Spinal cord (tissue), 10 donors: Measurements from ENCODE around the gene FADD. TPM values are rescaled to one million over a fixed set of nuclear protein-coding genes. Genes with fewer than 3 reads are reported as not detected.

Source experiments
- DNase-seq, 6 donors: peaks; one replicate each; pipeline versions ENCODE4 v3.0.0 to v3.0.0-alpha.2; 2013 to 2015; ENCODE audit warnings: low spot score in 6 of 6, low read depth in 4 of 6
- H3K27ac ChIP-seq: one replicate; pipeline ENCODE4 v1.5.1; 2013; ENCODE audit warnings: low read depth, low read length, control low read depth
- H3K27me3 ChIP-seq: one replicate; pipeline ENCODE4 v1.6.1; 2013; ENCODE audit warnings: low read length; ENCODE audit not compliant: control insufficient read depth, insufficient read depth
- H3K36me3 ChIP-seq: one replicate; pipeline ENCODE4 v1.6.1; 2013; ENCODE audit warnings: low read length; ENCODE audit not compliant: control insufficient read depth, insufficient read depth
- H3K4me1 ChIP-seq: one replicate; pipeline ENCODE4 v1.6.1; 2013; ENCODE audit warnings: low read length; ENCODE audit not compliant: control insufficient read depth, insufficient read depth
- H3K4me3 ChIP-seq: one replicate; pipeline ENCODE4 v1.5.1; 2013; ENCODE audit warnings: low read depth, low read length, control low read depth
- H3K9me3 ChIP-seq: one replicate; pipeline ENCODE4 v1.6.1; 2013; ENCODE audit warnings: low read length; ENCODE audit not compliant: control insufficient read depth, insufficient read depth
- WGBS: methylation state at CpG from one replicate; pipeline ENCODE4 v1.1.5; 2013; ENCODE audit warnings: missing lambda C conversion rate; ENCODE audit not compliant: insufficient coverage; 5-methylcytosine and 5-hydroxymethylcytosine counted together
- long read RNA-seq, 4 donors: transcript quantifications; one replicate each; lab custom pipeline, GENCODE V29; 2026
- polyA plus RNA-seq, 2 donors: library from polyadenylated mRNA; unstranded; fragments of 120-200 nt; gene quantifications; one replicate each; pipeline ENCODE4 v1.2.1, GENCODE V29; 2013; ENCODE audit not compliant: insufficient read length in 2 of 2
- total RNA-seq, 2 donors: library from RNA; depleted of rRNA in 1 of 2; stranded (reverse); fragments of 120-200 nt in 1 of 2; fragments of >200 nt in 1 of 2; gene quantifications; one replicate each; pipeline versions ENCODE4 v1.2.3 to v1.2.4, GENCODE V29; 2013 to 2014
- donor health status: healthy.

The FADD gene, protein sequence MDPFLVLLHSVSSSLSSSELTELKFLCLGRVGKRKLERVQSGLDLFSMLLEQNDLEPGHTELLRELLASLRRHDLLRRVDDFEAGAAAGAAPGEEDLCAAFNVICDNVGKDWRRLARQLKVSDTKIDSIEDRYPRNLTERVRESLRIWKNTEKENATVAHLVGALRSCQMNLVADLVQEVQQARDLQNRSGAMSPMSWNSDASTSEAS
- total RNA-seq = 10 to 100 TPM; 17.2 to 18.7 TPM
- 10 to 100 TPM; 12.1 to 17.2 TPM for polyA plus RNA-seq
- long read RNA-seq, donor 1, transcript FADD-201 (2 exons, 1,841 nt) = major isoform, 18 of 44 reads
- long read RNA-seq, donor 1, partial matches to known transcripts = 26 of 44 reads
- long read RNA-seq, donor 1, other reads (novel, unspliced or antisense) = 0 of 44 reads
- long read RNA-seq, donor 2, transcript FADD-201 (2 exons, 1,841 nt) = major isoform, 9 of 9 reads
- long read RNA-seq, donor 2, partial matches to known transcripts = 0 of 9 reads
- long read RNA-seq, donor 2, other reads (novel, unspliced or antisense) = 0 of 9 reads
- long read RNA-seq, donor 3, transcript FADD-201 (2 exons, 1,841 nt) = major isoform, 6 of 6 reads
- long read RNA-seq, donor 3, partial matches to known transcripts = 0 of 6 reads
- long read RNA-seq, donor 3, other reads (novel, unspliced or antisense) = 0 of 6 reads
- long read RNA-seq, donor 4, transcript FADD-201 (2 exons, 1,841 nt) = major isoform, 26 of 26 reads
- long read RNA-seq, donor 4, partial matches to known transcripts = 0 of 26 reads
- long read RNA-seq, donor 4, other reads (novel, unspliced or antisense) = 0 of 26 reads

DNA sequence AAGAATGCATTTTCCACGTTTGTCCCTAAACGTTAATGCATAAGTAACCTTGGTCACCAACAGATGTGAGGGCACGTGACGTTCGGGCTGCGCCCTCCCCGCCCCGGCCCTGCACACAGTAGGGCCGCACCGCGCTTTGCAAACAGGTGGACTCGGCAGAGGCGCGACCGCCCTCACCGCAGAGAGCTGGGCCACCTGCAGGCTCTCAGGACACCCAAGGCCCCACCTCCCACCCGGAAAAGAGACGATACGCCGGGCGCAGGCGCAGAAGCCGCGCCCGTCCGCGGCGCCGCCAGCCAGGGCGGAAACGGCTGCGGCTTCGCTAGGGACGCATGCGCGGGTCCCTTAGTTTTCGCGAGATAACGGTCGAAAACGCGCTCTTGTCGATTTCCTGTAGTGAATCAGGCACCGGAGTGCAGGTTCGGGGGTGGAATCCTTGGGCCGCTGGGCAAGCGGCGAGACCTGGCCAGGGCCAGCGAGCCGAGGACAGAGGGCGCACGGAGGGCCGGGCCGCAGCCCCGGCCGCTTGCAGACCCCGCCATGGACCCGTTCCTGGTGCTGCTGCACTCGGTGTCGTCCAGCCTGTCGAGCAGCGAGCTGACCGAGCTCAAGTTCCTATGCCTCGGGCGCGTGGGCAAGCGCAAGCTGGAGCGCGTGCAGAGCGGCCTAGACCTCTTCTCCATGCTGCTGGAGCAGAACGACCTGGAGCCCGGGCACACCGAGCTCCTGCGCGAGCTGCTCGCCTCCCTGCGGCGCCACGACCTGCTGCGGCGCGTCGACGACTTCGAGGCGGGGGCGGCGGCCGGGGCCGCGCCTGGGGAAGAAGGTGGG lies at the start of gene FADD:
FADD (plus strand) TSS at position 377 of the 831 bp plus-strand sequence; CDS start at position 541, 164 bp downstream.
- under 1% methylated on average over 91 of the region's 91 CpGs for WGBS
- peaks cover 32% of the 10 kb centered on the region for H3K36me3 ChIP-seq
- no peaks in the 10 kb centered on the region for H3K9me3 ChIP-seq
- DNase-seq = peak; percentile 80 to 98 (median 91)
- peaks cover 28% of the 10 kb centered on the region for H3K4me1 ChIP-seq
- H3K27ac ChIP-seq = peak within 1 kb of the TSS; percentile 73
- H3K4me3 ChIP-seq = peak within 1 kb of the TSS; percentile 83
- peaks cover 3% of the 10 kb centered on the region for H3K27me3 ChIP-seq

DNA sequence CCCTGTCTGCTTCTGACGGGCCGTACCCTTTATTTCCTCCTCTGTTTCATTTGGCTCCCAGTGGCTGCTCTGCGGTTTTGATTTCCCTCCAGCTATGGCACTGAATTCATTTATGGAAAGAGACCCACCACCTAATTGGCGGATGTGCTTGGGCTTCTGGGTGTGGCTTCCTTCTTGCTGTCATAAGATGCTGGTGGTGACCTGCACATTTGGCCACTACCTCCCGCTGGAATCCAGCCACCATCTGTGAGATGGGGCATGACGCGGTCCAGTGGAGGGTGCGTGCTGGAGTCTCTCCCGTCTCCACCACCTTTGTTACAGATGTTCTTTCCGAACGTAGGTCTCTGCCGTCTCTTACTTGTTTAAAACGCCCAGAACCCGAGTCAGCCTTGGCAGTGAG lies 47.7 kb upstream of the FADD start:
- Histone ChIP-seq H3K4me1 (no peaks in the 10 kb centered on the region), H3K4me3 (no peak overlapping the region), H3K27me3 (peaks cover 1% of the 10 kb centered on the region), H3K36me3 (no peaks in the 10 kb centered on the region), H3K27ac (no peak overlapping the region), H3K9me3 (no peaks in the 10 kb centered on the region)
- no peak for DNase-seq
- 89% methylated on average over 14 of the region's 14 CpGs for WGBS

DNA sequence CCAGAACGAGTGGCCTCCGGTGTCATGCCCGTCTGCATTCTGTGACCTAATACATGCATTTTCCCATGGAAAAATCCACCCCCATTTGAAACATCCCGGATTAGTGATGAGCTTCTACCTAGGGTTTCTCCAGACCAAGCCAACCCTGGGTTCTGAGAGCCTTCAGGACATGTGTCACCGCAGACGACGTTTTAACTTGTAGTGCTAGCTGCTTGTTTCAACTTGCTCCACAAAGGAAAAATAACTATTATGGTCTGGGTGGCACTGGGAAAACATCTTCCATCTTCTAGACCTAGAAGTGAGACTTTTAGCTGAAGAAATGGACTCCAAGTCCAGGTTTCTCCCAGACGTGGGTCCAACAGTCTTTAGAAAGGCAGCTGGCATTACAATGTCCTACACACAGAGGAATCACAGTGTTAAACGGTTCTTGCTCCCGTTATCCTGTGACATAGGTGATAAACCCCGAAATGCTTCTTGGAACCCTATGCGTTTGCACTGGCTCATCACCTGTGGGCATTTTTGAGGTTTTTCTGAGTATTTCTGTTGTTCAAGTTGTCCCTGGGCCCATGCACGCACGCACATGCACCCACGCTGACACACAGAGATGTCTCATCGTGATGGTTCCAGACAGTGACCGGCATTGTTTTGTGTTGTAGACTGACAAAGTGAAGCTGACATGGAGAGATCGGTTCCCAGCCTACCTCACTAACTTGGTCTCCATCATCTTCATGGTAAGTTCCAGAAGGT lies 46.6 kb upstream of the FADD start:
- H3K27ac ChIP-seq = no peak overlapping the region
- H3K4me1 ChIP-seq = no peaks in the 10 kb centered on the region
- no peaks in the 10 kb centered on the region for H3K27me3 ChIP-seq
- DNase-seq = no peak
- H3K4me3 ChIP-seq = no peak overlapping the region
- H3K36me3 ChIP-seq = no peaks in the 10 kb centered on the region
- H3K9me3 ChIP-seq = no peaks in the 10 kb centered on the region
- WGBS = 77% methylated on average over 12 of the region's 18 CpGs

DNA sequence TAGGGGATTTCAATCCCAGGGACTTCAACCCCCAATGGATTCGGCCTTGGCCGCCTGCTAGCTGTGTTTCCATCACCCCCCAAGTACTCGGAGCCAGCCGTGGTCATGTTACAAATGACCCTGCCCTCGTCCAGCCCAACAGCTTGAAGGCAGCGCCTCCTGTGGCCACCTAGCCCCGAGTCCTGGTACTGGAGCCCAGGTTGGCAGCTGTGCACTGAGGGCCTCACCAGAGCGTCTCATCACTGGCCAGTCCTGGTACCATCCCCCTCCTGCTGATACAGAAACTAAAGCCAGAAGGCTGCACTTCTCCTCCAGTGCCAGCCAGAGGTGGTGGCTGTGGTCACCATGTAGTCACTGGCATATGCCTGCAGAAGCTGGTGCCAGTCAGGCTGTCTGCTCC lies 44.9 kb upstream of the FADD start:
- no peaks in the 10 kb centered on the region for H3K27me3 ChIP-seq
- H3K27ac ChIP-seq = no peak overlapping the region
- H3K36me3 ChIP-seq = no peaks in the 10 kb centered on the region
- WGBS = 32% methylated on average over 8 of the region's 8 CpGs
- no peak for DNase-seq
- no peaks in the 10 kb centered on the region for H3K4me1 ChIP-seq
- H3K4me3 ChIP-seq = no peak overlapping the region
- no peaks in the 10 kb centered on the region for H3K9me3 ChIP-seq

DNA sequence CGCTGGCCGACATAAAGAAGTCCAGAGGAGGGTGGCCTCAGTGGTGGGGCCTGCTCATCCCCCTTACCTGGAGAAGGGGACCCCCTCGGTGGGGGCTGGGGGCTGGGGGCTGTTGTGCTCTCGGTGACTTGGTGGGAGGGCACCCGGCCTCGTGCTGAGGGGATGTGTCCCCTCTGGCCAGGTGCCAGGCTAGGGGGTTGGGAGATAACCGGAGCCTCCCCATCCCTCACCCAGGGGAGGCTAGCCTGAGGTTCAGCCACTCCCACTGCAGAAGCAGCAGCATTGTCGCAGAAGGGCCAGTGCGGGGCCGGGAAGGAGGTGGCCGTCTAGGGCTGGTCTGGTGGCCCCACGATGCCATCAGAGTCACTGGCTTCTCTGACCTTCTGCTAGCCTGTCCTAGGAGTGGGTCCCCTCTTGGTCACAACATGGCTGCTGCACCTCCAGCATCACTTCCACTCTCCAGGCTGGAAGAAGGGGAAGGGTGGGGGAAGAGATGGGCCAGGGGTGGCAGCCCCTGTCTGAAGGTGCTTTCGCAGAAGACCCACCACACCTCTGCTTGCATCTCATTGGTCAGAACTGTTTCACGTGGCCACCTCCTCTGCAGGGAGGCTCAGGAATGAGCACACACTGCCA lies 44.2 kb upstream of the FADD start:
- Histone ChIP-seq H3K4me3 (no peak overlapping the region), H3K27me3 (no peaks in the 10 kb centered on the region), H3K27ac (no peak overlapping the region), H3K36me3 (no peaks in the 10 kb centered on the region), H3K9me3 (no peaks in the 10 kb centered on the region), H3K4me1 (no peaks in the 10 kb centered on the region)
- 92% methylated on average over 9 of the region's 14 CpGs for WGBS
- no peak for DNase-seq

DNA sequence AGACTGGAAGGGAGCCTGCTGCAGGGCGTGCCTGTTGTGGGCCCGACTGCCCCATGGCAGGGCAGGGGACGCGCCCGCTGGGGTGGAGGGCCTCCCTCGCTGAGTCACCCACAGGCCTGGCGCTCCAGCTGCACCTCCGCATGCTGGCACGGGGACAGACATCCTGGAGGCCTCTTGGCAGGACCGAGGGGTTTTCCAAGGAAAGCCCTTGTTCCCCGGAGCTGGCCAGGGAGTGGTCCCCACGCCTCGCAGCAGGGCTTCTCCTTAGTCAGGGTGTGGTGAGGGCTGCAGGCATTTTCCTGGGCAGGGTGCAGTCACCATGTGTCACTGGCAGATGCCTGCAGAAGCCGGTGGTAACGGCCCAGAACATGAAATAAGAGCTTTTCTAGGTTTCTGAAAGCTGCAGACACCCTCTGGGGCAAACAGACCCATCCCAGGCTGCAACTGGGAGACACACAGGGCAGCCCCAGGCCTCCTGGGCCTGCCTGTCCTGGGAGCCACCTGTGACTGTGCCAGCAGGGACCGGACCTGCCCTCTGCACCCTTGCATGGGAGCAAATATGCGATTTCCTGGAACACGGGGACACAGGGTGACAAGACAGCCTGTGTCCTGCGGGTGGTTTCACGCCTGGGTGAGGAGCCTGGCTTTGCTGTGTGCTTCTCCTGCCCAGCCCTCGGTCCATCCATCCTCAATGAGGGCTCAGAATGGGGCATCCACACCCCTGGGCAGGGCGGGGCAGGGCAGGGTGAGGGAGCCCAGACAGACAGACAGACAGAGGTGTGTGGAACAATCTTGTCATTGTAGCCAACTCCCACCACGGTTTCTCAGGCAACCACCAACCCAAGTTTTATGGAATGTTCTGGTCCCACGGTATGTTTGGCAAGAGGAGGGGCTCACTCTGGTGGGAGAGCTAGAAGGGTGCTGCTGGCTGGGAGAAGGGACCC lies 43.2 kb upstream of the FADD start:
- Histone ChIP-seq H3K4me1 (no peaks in the 10 kb centered on the region), H3K36me3 (no peaks in the 10 kb centered on the region), H3K4me3 (no peak overlapping the region), H3K9me3 (no peaks in the 10 kb centered on the region), H3K27me3 (peaks cover under 1% of the 10 kb centered on the region), H3K27ac (no peak overlapping the region)
- 86% methylated on average over 22 of the region's 24 CpGs for WGBS
- no peak for DNase-seq

DNA sequence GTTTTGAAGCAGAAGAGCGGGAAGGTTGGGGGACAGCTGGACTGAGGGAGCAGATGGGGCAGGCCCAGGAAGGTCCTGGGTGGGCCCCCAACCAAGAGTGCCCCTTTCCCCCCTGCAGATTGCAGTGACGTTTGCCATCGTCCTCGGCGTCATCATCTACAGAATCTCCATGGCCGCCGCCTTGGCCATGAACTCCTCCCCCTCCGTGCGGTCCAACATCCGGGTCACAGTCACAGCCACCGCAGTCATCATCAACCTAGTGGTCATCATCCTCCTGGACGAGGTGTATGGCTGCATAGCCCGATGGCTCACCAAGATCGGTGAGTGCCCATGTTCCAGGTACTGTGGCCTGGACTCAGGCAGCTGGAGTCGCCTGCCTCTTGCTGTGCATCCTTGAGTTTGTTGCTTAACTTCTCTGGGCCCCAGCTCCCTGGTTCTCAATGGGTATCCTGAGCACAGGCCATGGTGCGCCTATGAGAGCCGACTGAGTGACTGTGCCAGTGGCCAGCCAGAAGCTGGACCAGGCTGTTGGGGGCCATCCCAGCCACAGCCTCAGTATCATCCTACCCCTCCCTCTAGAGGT lies 42.0 kb upstream of the FADD start:
- peaks cover 3% of the 10 kb centered on the region for H3K27me3 ChIP-seq
- 83% methylated on average over 16 of the region's 17 CpGs for WGBS
- H3K27ac ChIP-seq = no peak overlapping the region
- no peaks in the 10 kb centered on the region for H3K9me3 ChIP-seq
- DNase-seq = no peak
- no peaks in the 10 kb centered on the region for H3K4me1 ChIP-seq
- no peak overlapping the region for H3K4me3 ChIP-seq
- no peaks in the 10 kb centered on the region for H3K36me3 ChIP-seq

DNA sequence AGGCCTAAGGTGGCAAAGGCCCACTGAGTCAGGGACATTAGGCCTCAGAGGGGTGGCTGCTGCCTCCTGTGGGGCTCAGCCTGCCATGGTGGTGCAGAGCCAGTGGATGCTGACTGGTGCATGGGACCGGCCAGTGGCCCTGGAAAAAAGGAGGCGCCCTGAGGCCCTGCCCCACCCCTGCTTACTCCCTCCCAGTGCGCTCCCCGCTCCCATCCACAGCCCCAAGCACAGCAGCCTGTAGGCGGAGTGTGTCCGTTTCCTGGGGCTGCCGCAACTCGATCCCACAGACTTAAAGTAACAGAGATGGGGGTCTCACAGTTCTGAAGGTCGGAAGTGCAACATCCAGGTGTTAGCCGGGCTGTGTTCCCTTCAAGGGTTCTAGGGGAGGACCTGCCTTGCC lies 38.4 kb upstream of the FADD start:
- peaks cover 3% of the 10 kb centered on the region for H3K4me1 ChIP-seq
- WGBS = 79% methylated on average over 7 of the region's 10 CpGs
- peaks cover 5% of the 10 kb centered on the region for H3K36me3 ChIP-seq
- no peaks in the 10 kb centered on the region for H3K9me3 ChIP-seq
- no peak overlapping the region for H3K27ac ChIP-seq
- peaks cover 3% of the 10 kb centered on the region for H3K27me3 ChIP-seq
- no peak overlapping the region for H3K4me3 ChIP-seq
- DNase-seq = no peak
